Astrocyte (in vitro differentiated cells and primary cell): ENCODE results near the gene HNRNPD. TPM values are rescaled to one million over a fixed set of nuclear protein-coding genes. Genes with fewer than 3 reads are reported as not detected.
"Not testable (repeated sequence)": the region's sequence is repeated elsewhere in the genome, so short reads cannot be mapped to it uniquely, and the experiment has no call there.

Experiments
- DNase-seq: peaks from one replicate; pipeline ENCODE4 v3.0.0-alpha.2; 2010; ENCODE audit warnings: low read depth
- FAIRE-seq: peaks from 2 replicates; lab custom pipeline; 2011; peaks lifted over from hg19 to GRCh38; lab: Jason Lieb, UNC
- H2AFZ ChIP-seq: 2 replicates; pipeline ENCODE4 v1.6.0; 2012; ENCODE audit warnings: low read depth, low read length, inconsistent platforms
- H3K27ac ChIP-seq: 2 replicates; pipeline ENCODE4 v1.5.1; 2011; ENCODE audit warnings: low read depth, low read length, inconsistent platforms
- H3K27me3 ChIP-seq: 2 replicates; pipeline ENCODE4 v1.6.0; 2011; ENCODE audit warnings: low read length, inconsistent platforms; ENCODE audit not compliant: insufficient read depth
- H3K36me3 ChIP-seq: 2 replicates; pipeline ENCODE4 v1.5.1; 2011; ENCODE audit warnings: low read length, inconsistent platforms; ENCODE audit not compliant: insufficient read depth
- H3K4me1 ChIP-seq: 2 replicates; pipeline ENCODE4 v1.5.1; 2011; ENCODE audit warnings: low read length, inconsistent platforms; ENCODE audit not compliant: insufficient read depth
- H3K4me2 ChIP-seq: 2 replicates; pipeline ENCODE4 v1.6.0; 2012; ENCODE audit warnings: low read length, inconsistent platforms
- H3K4me3 ChIP-seq: 2 replicates; pipeline ENCODE4 v1.5.1; 2011; ENCODE audit warnings: low read depth, mild to moderate bottlenecking, low read length, inconsistent platforms; ENCODE audit not compliant: insufficient read depth
- H3K79me2 ChIP-seq: 2 replicates; pipeline ENCODE4 v1.6.0; 2012; ENCODE audit warnings: mild to moderate bottlenecking, low read length, inconsistent platforms; ENCODE audit not compliant: insufficient read depth
- H3K9ac ChIP-seq: 2 replicates; pipeline ENCODE4 v1.6.0; 2012; ENCODE audit warnings: mild to moderate bottlenecking, low read length, inconsistent platforms
- H3K9me3 ChIP-seq: 2 replicates; pipeline ENCODE4 v1.5.1; 2012; ENCODE audit warnings: low read depth, mild to moderate bottlenecking, low read length, inconsistent platforms; ENCODE audit not compliant: insufficient read depth
- H4K20me1 ChIP-seq: 2 replicates; pipeline ENCODE4 v1.6.0; 2012; ENCODE audit warnings: low read length, inconsistent platforms; ENCODE audit not compliant: insufficient read depth
- H3K27ac Mint-ChIP-seq: one replicate; pipeline ENCODE4 v1.8.0; 2021; ENCODE audit warnings: mild to moderate bottlenecking, mixed read lengths; ENCODE audit not compliant: unreplicated experiment
- H3K27me3 Mint-ChIP-seq: one replicate; pipeline ENCODE4 v1.8.0; 2021; ENCODE audit warnings: low read depth, mixed read lengths; ENCODE audit not compliant: unreplicated experiment
- H3K36me3 Mint-ChIP-seq: one replicate; pipeline ENCODE4 v1.8.0; 2021; ENCODE audit warnings: low read depth, mixed read lengths; ENCODE audit not compliant: unreplicated experiment
- H3K4me1 Mint-ChIP-seq: one replicate; pipeline ENCODE4 v1.8.0; 2021; ENCODE audit warnings: low read depth, mixed read lengths; ENCODE audit not compliant: unreplicated experiment
- H3K4me3 Mint-ChIP-seq: one replicate; pipeline ENCODE4 v1.8.0; 2021; ENCODE audit warnings: mild to moderate bottlenecking, moderate library complexity, mixed read lengths; ENCODE audit not compliant: unreplicated experiment
- H3K9me3 Mint-ChIP-seq: one replicate; pipeline ENCODE4 v1.8.0; 2021; ENCODE audit warnings: mild to moderate bottlenecking, mixed read lengths; ENCODE audit not compliant: unreplicated experiment
- CTCF ChIP-seq: IDR thresholded peaks from 2 replicates; pipeline ENCODE4 v1.5.1; 2011; ENCODE audit warnings: low read depth, mild to moderate bottlenecking, inconsistent platforms, low read length, moderate library complexity; ENCODE audit not compliant: insufficient read depth
- EZH2 ChIP-seq: IDR thresholded peaks from 2 replicates; pipeline ENCODE4 v1.6.1; 2012; ENCODE audit warnings: mild to moderate bottlenecking, low read length, inconsistent platforms; ENCODE audit not compliant: insufficient read depth
- total RNA-seq: library from RNA; stranded (reverse); gene quantifications from 2 replicates; pipeline ENCODE4 v1.2.1, GENCODE V29; 2021

Gene HNRNPD
- total RNA-seq, 1 donor from 2014 or later = 162 TPM

- no peak for DNase-seq
- Histone ChIP-seq H3K4me3 (no peak overlapping the region), H3K9me3 (no peaks in the 10 kb centered on the region), H3K36me3 (no peaks in the 10 kb centered on the region), H3K9ac (no peak overlapping the region), H2AFZ (no peak overlapping the region), H4K20me1 (no peaks in the 10 kb centered on the region), H3K27me3 (no peaks in the 10 kb centered on the region), H3K4me2 (no peak overlapping the region), H3K27ac (no peak overlapping the region), H3K79me2 (no peaks in the 10 kb centered on the region), H3K4me1 (no peaks in the 10 kb centered on the region)
- no peaks in the 10 kb centered on the region for H3K27me3 Mint-ChIP-seq
- H3K9me3 Mint-ChIP-seq = no peaks in the 10 kb centered on the region
- TF ChIP-seq EZH2 (no peak), CTCF (no peak)
- no peaks in the 10 kb centered on the region for H3K4me1 Mint-ChIP-seq
- no peak overlapping the region for H3K4me3 Mint-ChIP-seq
- H3K36me3 Mint-ChIP-seq = no peaks in the 10 kb centered on the region
- no peak for FAIRE-seq
- no peak overlapping the region for H3K27ac Mint-ChIP-seq
Measured at GRCh38 chr4:82398263-82398662, 24.5 kb upstream of the HNRNPD start.

GRCh38 chr4:82397527-82397926 is 23.7 kb upstream of the HNRNPD start:
- no peak for DNase-seq
- H3K4me2 ChIP-seq = no peak overlapping the region
- no peak overlapping the region for H3K4me3 ChIP-seq
- no peaks in the 10 kb centered on the region for H3K9me3 ChIP-seq
- no peak for TF ChIP-seq EZH2
- TF ChIP-seq CTCF = no peak
- H3K4me1 ChIP-seq = no peaks in the 10 kb centered on the region
- H3K79me2 ChIP-seq = no peaks in the 10 kb centered on the region
- FAIRE-seq = no peak
- Mint-ChIP-seq H3K36me3 (no peaks in the 10 kb centered on the region), H3K4me3 (no peak overlapping the region), H3K4me1 (no peaks in the 10 kb centered on the region), H3K27me3 (no peaks in the 10 kb centered on the region), H3K27ac (no peak overlapping the region), H3K9me3 (no peaks in the 10 kb centered on the region)
- no peak overlapping the region for H2AFZ ChIP-seq
- no peak overlapping the region for H3K9ac ChIP-seq
- no peaks in the 10 kb centered on the region for H3K36me3 ChIP-seq
- no peaks in the 10 kb centered on the region for H4K20me1 ChIP-seq
- no peak overlapping the region for H3K27ac ChIP-seq
- H3K27me3 ChIP-seq = no peaks in the 10 kb centered on the region

- no peaks in the 10 kb centered on the region for H3K9me3 ChIP-seq
- H3K9me3 Mint-ChIP-seq = no peaks in the 10 kb centered on the region
- H3K36me3 ChIP-seq = no peaks in the 10 kb centered on the region
- H3K27ac ChIP-seq = no peak overlapping the region
- no peak overlapping the region for H3K9ac ChIP-seq
- no peaks in the 10 kb centered on the region for H3K79me2 ChIP-seq
- FAIRE-seq = no peak
- no peak for TF ChIP-seq CTCF
- TF ChIP-seq EZH2 = no peak
- no peak overlapping the region for H3K4me3 ChIP-seq
- H2AFZ ChIP-seq = no peak overlapping the region
- no peaks in the 10 kb centered on the region for H3K27me3 ChIP-seq
- H3K4me3 Mint-ChIP-seq = no peak overlapping the region
- no peaks in the 10 kb centered on the region for H3K4me1 ChIP-seq
- H3K4me1 Mint-ChIP-seq = no peaks in the 10 kb centered on the region
- H3K27me3 Mint-ChIP-seq = no peaks in the 10 kb centered on the region
- H3K27ac Mint-ChIP-seq = no peak overlapping the region
- H3K36me3 Mint-ChIP-seq = no peaks in the 10 kb centered on the region
- no peaks in the 10 kb centered on the region for H4K20me1 ChIP-seq
- DNase-seq = no peak
- no peak overlapping the region for H3K4me2 ChIP-seq
Measured at GRCh38 chr4:82394896-82395295, 21.1 kb upstream of the HNRNPD start.

GRCh38 chr4:82390061-82390460 is 16.3 kb upstream of the HNRNPD start:
- H3K4me2 ChIP-seq, H3K4me1 ChIP-seq, FAIRE-seq, H3K9me3 ChIP-seq, H3K27me3 Mint-ChIP-seq, H3K4me3 Mint-ChIP-seq, H3K4me3 ChIP-seq, H3K9me3 Mint-ChIP-seq, H4K20me1 ChIP-seq, H3K9ac ChIP-seq, H2AFZ ChIP-seq, H3K36me3 ChIP-seq, H3K79me2 ChIP-seq, DNase-seq, H3K27ac Mint-ChIP-seq, H3K27me3 ChIP-seq, H3K27ac ChIP-seq, H3K36me3 Mint-ChIP-seq, H3K4me1 Mint-ChIP-seq: not testable (repeated sequence)
